Activated T-helper 9 cell treated with anti-CD3 and anti-CD28 coated beads, Interleukin-2, amount 50 U/mL, for 16 hours (primary cell): Measurements from ENCODE around the gene MLX.
"Not testable (repeated sequence)": the region's sequence is repeated elsewhere in the genome, so short reads cannot be mapped to it uniquely, and the experiment has no call there.

ENCODE experiments used
- DNase-seq: peaks from one replicate; pipeline ENCODE4 v3.0.0-alpha.2; 2020; ENCODE audit warnings: low read depth

Gene MLX

GRCh38 chr17:42579794-42580551 lies 13.1 kb downstream of the MLX start:
- no peak for DNase-seq

GRCh38 chr17:42581744-42582270 lies 14.9 kb downstream of the MLX start:
- DNase-seq: no peak

- DNase-seq: no peak
These were observed 18.0 kb downstream of the MLX start for GRCh38 chr17:42584880-42585279.

GRCh38 chr17:42585353-42585752 lies 18.5 kb downstream of the MLX start:
- no peak for DNase-seq

- DNase-seq: no peak
These were observed 19.8 kb downstream of the MLX start for GRCh38 chr17:42586514-42587230.

GRCh38 chr17:42590886-42591285 lies 24.0 kb downstream of the MLX start:
- DNase-seq: no peak

GRCh38 chr17:42591411-42591810 lies 24.5 kb downstream of the MLX start:
- no peak for DNase-seq

- no peak for DNase-seq
These were observed 29.5 kb downstream of the MLX start for GRCh38 chr17:42596386-42596785.

- DNase-seq: no peak
These were observed 32.0 kb downstream of the MLX start for GRCh38 chr17:42598905-42599304.

- DNase-seq: no peak
These were observed 36.4 kb downstream of the MLX start for GRCh38 chr17:42603318-42603717.

- no peak for DNase-seq
These were observed 40.9 kb downstream of the MLX start for GRCh38 chr17:42607769-42608168.

GRCh38 chr17:42608305-42609181 lies 41.6 kb downstream of the MLX start:
- DNase-seq: no peak

- DNase-seq: peak; percentile 99
These were observed 42.4 kb downstream of the MLX start, which contains the start of the genes RETREG3 and TUBG1 for GRCh38 chr17:42609182-42609813. TSS of gene RETREG3 (minus strand) at chr17:42609374. CDS start at chr17:42609324, 50 bp downstream. TSS of gene TUBG1 (plus strand) at chr17:42609683. CDS start at chr17:42609738, 55 bp downstream.

- DNase-seq: peak; percentile 5
These were observed 43.2 kb downstream of the MLX start for GRCh38 chr17:42609814-42610801.

GRCh38 chr17:42612013-42612412 lies 45.1 kb downstream of the MLX start:
- no peak for DNase-seq

GRCh38 chr17:42613699-42614295 lies 46.9 kb downstream of the MLX start:
- no peak for DNase-seq

- no peak for DNase-seq
These were observed 51.1 kb downstream of the MLX start for GRCh38 chr17:42617956-42618431.

GRCh38 chr17:42618442-42619150 lies 51.7 kb downstream of the MLX start:
- DNase-seq: no peak

GRCh38 chr17:42621987-42622386 lies 55.1 kb downstream of the MLX start:
- not testable (repeated sequence) for DNase-seq
